Raji (cell line): ENCODE measurements around the gene CHRND.

Source experiments
- POLR2A ChIP-seq: IDR thresholded peaks from 2 replicates; pipeline ENCODE4 v1.6.1; 2011; ENCODE audit warnings: low read depth, low read length, control low read depth; ENCODE audit not compliant: insufficient read depth

The CHRND gene

DNA sequence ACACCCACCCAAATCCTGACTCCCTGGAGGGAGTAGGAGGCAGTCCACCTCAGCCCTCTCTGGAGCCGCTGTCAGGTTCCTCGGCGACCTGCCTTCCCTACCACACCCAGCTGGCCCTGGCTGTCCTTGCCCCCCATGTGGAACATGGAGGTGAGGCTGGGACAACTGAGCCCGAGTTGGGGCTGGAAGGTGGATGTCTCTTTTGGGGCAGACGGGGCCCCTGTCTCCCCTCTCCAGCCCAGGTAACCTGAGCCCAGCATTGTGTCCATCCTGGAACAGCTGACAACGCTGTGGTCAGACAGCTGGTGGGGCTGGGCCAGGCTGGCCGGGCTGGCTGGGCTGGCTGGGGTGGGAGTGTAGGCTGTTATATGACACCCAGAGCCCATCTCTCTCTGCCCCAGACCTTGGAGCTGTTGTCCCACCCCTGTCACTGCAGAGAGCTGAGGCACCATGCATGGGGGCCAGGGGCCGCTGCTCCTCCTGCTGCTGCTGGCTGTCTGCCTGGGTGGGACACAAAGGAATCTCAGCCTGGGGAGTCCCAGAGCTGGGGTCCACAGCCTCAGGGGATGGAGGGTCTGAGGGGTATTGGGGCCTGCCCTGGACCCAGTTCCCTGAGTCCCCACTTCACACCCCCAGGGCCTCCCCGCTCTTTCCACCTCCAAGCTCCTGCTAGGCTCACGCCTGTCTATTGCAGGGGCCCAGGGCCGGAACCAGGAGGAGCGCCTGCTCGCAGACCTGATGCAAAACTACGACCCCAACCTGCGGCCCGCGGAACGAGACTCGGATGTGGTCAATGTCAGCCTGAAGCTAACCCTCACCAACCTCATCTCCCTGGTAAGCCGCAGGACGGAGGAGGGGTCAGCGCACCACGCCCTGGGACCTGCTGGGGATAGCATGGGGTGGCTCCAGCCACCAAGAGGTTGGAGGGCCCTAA is 13.6 kb downstream of the CHRND start, which contains the start of gene CHRNG:
CHRNG (plus strand) TSS at position 395 of the 934 bp plus-strand sequence; CDS start at position 451, 56 bp downstream.
- TF ChIP-seq POLR2A, result peak; percentile 11; the same call in 1 of the 2 replicates

- TF ChIP-seq POLR2A, result no peak
Observed at GRCh38 chr2:232540441-232541041, 14.6 kb downstream of the CHRND start.

DNA sequence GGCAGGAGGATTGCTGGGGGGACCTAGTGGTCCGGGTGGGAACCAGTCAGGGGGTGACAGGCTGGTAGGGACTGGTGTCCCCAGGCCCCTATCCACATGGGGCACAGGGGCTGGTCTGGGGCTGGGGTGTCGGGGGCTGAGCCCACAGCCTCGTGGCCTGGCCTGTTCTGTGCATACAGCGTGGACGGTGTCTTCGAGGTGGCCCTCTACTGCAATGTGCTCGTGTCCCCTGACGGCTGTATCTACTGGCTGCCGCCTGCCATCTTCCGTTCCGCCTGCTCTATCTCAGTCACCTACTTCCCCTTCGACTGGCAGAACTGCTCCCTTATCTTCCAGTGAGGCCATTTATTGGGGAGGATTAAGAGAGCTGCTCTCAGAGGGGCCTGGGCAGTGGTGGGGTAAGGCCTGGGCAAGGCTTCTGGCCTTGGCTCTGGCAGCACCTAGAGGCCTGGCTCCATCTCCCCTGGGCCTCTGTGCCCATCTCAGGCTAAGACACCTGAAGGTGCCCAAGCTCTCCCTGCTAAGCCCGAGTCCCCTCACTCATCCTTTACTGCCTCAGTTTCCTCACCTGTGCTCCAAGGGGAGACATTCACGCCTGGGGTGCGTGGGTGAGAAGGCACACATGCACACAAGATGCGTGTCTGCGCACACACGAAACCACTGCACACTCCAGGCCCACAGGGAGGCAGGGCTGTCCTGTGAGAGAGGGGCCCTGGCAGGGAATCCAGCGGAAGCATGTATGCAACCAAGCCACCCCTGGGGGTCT is 15.4 kb downstream of the CHRND start:
- TF ChIP-seq POLR2A, result no peak

DNA sequence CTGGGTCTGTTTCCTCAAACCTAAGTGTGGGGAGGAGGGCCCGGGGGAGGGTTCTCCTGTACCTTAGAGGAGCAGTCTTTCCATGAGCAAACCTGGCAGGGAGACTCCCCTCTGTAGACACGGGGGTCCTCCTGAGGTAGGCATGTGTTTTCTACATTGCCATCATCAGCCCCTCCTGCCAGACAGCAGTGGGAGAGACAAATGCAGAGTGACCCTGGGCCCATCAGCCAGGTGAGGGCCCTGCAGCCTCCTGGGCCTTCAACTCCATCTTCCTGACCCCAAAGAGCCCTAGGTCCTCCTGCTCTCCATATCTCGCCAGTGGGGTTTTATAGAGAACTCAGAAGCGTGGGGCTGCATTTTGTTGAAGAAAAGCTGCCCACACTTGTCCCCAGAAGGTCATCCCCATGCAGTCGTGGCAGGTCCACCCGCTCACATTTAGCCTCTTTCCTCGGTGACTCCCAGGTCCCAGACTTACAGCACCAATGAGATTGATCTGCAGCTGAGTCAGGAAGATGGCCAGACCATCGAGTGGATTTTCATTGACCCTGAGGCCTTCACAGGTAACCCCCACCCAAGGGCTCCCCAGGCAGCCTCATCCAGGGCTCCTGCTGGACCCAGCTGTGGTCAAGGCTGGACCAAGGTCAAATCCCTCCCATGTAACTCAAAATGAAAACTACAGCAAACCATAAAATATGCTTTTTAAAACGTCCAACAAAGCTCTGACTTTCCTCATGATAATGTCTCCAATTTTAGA is 16.2 kb downstream of the CHRND start:
- TF ChIP-seq POLR2A, result no peak

GRCh38 chr2:232542715-232543467 is 16.9 kb downstream of the CHRND start:
- TF ChIP-seq POLR2A, result no peak

- TF ChIP-seq POLR2A, result no peak
Observed at GRCh38 chr2:232543491-232543890, 17.5 kb downstream of the CHRND start.

DNA sequence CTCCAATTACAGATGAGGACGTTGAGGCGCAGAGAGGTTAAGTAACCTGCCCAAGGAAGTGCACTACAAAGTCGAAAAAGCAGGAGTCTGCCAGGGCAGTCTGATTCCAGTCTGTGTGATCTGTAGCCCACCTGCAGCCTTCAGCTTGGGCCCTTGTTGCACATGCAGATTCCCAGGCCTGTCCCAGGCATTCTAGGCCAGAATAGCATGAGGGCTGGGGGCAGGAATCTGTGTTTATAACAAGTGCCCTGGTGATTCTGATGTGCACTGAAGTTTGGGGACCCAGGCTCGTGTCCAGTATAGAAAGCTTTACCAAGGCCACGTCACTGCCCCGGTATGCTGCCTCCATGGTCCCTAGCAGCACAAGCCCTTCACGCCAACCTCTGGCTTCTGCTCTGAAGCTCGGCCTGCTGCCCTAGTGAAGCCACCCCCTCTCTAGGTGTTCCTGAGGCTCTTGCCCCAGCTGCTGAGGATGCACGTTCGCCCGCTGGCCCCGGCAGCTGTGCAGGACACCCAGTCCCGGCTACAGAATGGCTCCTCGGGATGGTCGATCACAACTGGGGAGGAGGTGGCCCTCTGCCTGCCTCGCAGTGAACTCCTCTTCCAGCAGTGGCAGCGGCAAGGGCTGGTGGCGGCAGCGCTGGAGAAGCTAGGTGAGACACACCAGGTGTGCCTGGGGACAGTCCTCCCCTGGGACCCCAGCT is 18.1 kb downstream of the CHRND start:
- no peak for TF ChIP-seq POLR2A

- TF ChIP-seq POLR2A, result no peak
Observed at GRCh38 chr2:232544674-232545073, 18.7 kb downstream of the CHRND start.

DNA sequence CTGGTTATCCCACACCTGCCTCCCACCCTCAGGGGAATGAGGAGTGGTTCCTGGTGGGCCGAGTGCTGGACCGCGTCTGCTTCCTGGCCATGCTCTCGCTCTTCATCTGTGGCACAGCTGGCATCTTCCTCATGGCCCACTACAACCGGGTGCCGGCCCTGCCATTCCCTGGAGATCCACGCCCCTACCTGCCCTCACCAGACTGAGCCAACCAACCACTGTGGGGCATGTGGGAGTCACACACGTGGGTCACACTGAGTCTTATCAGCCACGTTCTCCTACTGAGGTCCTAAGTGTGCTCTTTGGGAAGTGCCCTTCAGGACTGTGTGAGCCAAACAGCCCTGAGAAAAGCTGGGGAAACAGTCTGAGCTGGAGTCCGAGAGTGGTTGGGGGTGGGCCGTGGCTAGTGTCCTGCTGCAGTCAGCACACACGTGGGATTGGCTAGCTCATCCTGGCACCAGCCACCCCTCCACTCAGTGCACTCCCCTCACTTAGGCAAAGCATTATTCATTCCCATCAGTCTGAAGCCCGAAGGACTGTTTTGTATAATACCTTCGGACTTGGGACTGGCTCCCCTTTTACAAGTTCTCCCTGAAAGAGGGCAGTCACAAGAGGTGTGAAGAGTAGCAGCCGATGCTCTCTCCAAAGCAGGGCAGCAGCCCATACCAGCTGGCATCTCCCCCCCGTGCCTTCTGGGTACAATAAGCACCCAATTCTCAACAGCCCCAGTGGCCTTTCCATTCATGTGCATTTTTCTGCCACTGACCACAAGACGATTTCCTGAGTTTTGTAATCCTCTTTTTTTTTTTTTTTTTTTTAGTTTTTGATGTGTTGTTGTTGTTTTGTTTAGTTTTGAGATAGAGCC is 19.8 kb downstream of the CHRND start:
- no peak for TF ChIP-seq POLR2A

GRCh38 chr2:232547991-232548390 is 22.0 kb downstream of the CHRND start:
- TF ChIP-seq POLR2A, result no peak

GRCh38 chr2:232549655-232550353 is 23.8 kb downstream of the CHRND start:
- no peak for TF ChIP-seq POLR2A
